DMS153 treated with DMSO at 0.1 percent for 48 hours (cell line): ENCODE data around the gene SEC11C.

Source experiments
- DNase-seq: peaks from one replicate; lab custom pipeline; 2025; ENCODE audit not compliant: unreplicated experiment; lab: John Stamatoyannopoulos, UW

Gene SEC11C

DNA sequence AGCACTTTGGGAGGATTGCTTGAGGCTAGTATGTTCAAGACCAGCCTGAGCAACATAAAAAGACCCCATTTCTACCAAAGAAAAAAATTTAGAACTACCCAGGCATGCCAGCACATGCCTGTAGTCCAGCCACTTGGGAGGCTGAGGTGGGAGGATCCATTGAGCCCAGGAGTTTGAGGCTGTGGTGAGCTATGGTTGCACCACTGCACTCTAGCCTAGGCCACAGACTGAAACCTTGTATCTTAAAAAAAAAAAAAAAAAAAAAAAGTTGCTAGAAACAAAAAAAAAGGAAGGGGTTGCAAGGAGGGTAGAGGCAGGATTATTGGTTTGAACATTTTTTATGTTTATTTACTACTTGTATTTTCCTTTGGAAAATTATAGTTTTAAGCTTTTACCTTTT, 4.8 kb downstream of the SEC11C start:
- DNase-seq, result no peak

DNA sequence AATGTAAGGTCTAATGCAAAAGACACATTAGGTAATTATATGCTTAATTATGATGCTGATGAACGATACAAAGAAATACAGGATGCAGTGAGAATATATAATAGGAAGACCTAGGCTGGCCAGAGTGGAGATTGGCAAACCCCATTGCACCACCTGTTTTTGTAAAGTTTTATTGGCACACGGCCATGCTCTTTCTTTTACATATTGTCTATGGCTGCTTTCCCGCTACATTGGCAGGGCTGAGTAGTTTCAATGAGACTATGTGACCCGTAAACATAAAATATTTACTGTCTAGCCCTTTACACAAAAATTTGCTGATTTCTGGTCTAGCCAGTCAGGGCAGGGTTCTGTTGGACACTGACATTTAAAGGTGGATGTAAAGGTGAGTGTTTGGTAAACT, 5.4 kb downstream of the SEC11C start:
- peak; percentile 43 for DNase-seq

DNA sequence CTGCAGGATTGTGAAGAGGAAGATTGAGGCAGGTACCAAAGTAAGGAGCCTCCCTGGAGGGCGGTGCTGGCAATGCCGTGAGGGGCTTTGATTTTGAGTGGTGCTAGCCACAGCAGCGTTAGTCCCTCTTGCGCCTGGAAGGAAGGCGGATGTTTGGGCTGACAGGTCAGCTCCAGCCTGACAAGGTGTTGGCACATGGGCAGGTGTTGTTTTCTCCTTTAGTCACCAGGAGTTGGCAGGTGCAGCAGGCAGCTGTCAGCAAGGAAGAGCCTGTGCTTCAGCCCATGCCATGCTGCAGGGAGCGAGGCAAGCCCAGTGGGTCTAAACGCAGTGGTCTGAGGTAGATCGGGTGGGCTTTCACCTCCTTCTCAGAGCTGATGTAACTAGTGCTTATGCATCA, 8.5 kb downstream of the SEC11C start:
- peak; percentile 79 for DNase-seq

DNA sequence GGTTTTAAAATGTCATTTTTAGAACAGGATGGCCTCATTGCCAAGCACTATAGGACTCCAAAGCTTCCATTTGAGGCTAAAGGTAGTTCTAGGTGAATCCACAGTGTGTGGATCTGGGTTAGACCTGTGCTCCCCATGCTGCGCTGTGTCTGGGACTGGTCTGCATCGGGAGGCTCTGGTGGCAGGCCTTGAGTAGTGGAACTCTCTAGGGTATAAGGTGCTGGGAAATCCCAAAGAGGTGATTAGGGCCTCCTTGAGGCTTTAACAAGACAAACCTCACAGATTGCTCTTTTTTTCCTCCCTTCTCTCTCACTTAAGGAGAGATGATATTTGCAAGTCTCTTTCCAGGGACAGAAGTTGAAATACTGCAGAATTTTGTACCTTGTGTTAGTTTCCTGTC, 9.3 kb downstream of the SEC11C start:
- no peak for DNase-seq

DNA sequence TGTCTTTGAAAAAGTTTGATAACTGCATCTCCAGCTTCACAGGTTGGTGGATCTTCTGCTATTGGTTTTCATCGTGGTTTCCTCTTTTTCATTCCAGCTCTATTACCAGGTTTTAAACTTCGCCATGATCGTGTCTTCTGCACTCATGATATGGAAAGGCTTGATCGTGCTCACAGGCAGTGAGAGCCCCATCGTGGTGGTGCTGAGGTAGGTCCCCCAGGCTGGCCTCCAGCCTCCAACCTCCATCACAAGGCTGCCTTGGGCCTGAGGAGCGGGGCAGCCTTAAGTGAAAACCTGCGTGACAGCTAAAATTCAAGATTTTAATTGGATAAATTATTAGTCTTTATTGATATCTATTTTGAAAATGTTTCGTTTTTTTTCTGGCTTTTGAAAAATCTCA, 9.7 kb downstream of the SEC11C start:
- no peak for DNase-seq

DNA sequence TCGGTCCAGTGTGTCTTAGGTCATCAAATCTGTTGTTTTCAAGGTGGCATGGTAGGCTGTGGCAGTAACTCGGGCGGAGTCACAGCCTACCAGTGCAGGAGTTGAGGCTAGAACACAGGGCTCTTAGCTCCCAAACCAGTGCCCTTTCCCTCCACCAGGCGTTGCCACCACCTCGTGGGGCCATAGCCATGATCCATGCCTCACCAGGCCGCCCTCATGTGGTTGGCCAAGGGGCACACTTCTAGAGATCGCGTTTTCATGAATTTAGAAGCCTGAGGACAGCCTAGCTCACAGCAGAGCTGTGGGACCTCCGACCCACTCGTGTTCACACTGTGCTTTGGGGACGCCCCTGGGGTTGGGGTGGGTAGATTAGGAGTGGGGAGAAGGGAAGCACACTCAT, 10.6 kb downstream of the SEC11C start:
- no peak for DNase-seq

DNA sequence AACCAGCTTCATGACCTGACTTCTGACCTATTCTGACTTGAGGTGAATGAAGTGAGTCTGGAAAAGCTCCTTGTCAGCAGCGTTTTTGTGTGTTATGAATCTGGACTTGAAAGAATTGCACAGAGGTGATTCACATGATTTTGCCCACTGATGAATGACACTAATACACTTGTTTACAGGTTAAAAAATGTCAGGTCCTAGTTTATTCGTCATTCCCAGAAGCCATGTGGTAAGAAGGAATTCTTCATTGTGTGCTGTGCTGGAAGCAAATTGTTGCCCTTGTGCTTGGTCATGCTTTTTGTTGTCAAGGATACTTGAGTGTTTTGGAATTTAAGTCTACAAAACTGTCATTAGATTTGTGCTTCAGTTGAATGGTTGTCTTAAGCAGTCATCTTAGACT, 15.5 kb downstream of the SEC11C start:
- no peak for DNase-seq

DNA sequence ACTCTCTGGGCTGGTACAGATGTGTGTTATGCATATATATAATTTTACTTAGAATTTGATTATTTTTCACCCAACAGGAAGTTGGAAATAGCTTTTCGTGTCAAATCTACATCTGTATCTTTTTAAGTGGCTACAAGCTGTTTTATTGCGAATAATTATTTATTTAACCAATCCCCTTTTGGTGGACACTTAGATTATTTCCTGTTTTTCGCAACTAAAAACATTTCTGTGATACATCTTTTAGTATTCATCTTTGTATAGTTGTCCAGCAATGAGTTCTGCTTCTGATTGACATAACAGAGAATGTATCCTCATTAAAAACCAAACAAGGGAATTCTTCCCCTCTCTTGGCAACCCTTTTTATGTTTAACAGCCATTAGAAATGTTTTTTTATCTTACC, 16.6 kb downstream of the SEC11C start:
- DNase-seq, result no peak

DNA sequence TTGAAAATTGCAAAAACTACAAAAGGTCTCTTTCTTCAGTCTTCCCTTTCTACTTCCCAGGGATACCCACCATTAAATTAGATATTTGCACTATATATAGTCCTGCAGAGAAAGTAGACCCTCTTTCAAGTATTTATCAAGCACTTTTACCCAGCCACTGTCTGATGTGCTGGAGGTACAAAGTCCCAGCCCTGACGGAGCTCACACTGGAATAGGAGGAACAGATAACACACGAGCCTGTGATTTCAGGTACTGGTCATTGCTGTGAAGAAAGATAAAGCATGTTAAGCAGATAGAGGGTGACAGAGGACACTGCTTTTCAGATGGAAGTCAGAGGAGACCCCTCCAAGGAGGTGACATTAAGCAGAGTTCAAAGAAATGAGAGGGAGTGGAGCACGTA, 19.6 kb downstream of the SEC11C start:
- no peak for DNase-seq

GRCh38 chr18:59159986-59160385, 20.3 kb downstream of the SEC11C start:
- no peak for DNase-seq

GRCh38 chr18:59172664-59173249, 33.1 kb downstream of the SEC11C start:
- DNase-seq, result no peak

DNA sequence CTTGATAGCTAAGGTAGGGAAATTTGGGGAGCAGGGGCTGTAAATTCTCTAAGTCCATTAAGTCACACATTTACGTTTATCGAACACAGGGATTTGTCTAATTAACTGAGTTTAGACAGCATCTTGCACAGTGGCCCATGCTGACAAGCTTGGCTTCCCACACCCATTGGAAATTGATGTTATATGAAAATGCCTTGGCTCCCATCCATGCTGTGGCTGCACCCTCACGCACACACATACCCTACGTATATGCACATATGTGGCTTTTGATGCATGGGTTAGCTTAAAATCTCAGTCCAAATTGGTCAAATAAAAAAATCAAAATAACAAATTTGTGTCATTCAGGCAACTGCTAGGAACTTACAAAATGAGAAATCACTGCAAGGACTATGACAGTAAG, 37.8 kb downstream of the SEC11C start:
- DNase-seq, result no peak

- no peak for DNase-seq
Observed at GRCh38 chr18:59180150-59180845, 40.6 kb downstream of the SEC11C start.

GRCh38 chr18:59182673-59183072, 43.0 kb downstream of the SEC11C start:
- DNase-seq, result no peak

- no peak for DNase-seq
Observed at GRCh38 chr18:59189008-59189407, 49.3 kb downstream of the SEC11C start.

- no peak for DNase-seq
Observed at GRCh38 chr18:59189746-59190145, 50.1 kb downstream of the SEC11C start.

DNA sequence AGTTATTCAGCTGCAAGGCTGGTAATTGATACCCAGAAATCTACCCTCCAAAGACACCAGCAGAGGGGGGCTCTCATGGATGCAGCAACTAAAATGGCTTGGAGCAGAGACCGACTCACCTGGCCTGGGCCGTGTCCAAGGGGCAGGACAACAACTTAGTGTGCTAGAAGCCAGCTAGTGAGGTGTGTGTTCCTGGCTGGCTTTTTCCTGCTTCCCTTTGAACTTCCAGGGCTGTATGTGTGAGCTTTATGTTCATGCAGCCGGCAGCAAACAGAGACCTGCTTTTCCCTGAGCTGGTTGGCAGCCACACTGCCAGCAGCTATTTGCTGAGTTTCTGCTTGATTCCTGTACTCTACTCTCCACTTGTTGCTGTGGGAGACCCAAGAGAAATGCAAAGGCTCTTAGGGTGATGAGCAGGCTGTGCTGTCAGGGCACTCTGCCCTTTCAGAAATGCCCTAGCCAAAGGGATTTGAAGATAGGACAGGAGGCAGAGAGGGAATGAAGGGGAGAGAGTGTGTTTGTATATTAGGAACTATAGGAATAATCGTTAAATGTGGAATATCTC, 56.6 kb downstream of the SEC11C start:
- DNase-seq, result peak; percentile 17

- no peak for DNase-seq
Observed at GRCh38 chr18:59197636-59198035, 58.0 kb downstream of the SEC11C start.

DNA sequence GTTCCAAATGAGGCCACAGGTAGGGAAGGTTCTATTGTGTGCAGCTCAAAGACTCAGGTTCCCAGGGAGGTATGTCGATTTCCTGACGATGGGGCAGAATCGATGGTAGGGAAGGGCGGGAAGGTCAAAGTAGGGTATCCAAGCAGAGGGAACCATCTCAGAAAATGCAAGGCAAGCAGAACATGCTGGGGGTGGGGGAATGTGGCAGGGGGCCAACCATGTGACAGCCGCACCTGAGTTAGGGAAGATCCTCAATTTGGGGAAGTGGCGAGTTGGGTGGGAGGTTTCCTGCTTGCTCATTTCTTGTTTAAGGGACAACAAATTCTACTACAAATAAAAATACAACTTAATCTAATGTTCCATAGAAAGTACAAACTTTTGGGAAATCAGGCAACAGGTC, 58.5 kb downstream of the SEC11C start:
- DNase-seq, result no peak

GRCh38 chr18:59200787-59201186, 61.1 kb downstream of the SEC11C start:
- DNase-seq, result no peak

DNA sequence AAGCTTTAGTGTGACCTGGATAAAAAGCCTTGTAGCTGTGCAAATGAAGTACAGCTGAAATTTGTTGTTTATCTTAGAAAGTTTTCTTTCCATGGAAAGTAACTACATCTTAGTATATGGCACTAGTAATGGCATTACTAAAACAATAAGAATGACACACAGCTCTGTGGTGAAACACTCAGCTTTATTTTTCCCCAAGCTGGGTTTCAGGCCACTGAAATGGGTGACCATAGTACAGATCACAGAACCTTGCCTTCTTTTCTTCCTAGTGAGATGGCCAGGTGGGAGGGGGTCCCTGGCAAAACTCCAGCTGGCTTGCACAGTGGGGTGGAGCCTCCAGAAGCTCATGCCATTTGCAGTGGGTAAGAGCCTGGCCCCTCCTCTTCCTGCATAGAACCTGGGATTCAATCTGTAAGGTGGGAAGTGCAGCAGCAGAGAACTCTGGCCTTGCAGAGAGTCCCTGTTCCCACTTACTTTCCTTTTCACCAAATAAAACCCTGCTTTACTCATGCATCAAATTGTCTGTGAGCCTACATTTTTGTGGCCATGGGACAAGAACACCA, 62.7 kb downstream of the SEC11C start:
- DNase-seq, result no peak

GRCh38 chr18:59207506-59207905, 67.8 kb downstream of the SEC11C start:
- DNase-seq, result no peak
